Right forelimb (tissue), 1 donor: ENCODE measurements around the gene PGAM2.
A peak's percentile ranks its signal among the peaks of the same experiment; 100 is the strongest.

ENCODE experiments used
- DNase-seq: peaks from one replicate; pipeline ENCODE4 v3.0.0-alpha.2; 2018

The PGAM2 gene

GRCh38 chr7:44103566-44103922, 38.2 kb upstream of the PGAM2 start:
- DNase-seq: no peak

- DNase-seq: no peak
Measured at GRCh38 chr7:44102846-44103565, 37.6 kb upstream of the PGAM2 start.

DNA sequence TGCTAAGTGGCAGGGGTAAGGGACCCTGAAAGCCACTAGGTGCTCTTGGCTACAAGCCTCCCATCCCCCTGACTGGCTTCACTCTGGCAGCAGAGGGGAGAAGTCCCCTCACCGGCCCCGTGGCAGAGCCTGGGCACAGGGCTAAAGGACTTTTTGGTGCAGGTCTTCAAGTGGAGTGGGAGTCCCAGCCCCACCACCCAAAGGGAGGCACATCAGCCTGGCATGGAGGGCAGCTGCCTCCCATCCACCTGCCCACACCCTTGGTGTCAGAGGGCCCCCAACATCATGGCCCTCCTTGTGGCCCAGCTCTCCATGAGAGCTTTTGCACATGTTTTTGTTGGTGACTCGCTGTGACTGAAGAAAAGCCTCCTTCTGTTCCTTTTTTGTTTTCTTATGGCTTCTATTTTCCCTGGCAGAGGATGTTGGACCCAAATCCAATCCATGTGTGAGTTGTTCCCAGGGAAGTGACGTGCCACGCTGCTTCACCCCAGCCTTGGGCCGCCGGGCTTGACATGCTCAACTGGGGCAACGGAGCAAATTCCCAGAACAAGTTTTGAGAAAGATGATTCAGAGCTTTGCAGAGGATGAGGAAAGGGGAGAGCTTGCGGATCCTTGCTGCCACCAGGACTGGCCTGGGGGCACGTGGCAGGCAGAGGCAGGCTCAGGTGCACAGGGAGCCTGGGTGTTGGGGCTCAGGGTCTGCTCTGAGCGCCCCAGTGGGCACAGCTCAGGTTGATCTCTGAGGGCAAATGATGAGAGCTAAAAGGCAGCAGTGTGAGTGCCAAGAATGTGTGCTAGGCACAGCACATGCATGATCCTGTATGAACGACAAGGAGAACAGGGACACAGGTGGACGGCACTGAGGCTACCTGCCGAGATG, 36.8 kb upstream of the PGAM2 start:
- DNase-seq: no peak

- DNase-seq: no peak
Measured at GRCh38 chr7:44101303-44101965, 36.1 kb upstream of the PGAM2 start.

GRCh38 chr7:44100458-44101302, 35.3 kb upstream of the PGAM2 start:
- peak; percentile 75 for DNase-seq

GRCh38 chr7:44099669-44100068, 34.3 kb upstream of the PGAM2 start:
- DNase-seq: no peak

GRCh38 chr7:44098092-44099068, 33.0 kb upstream of the PGAM2 start:
- no peak for DNase-seq

GRCh38 chr7:44097064-44097932, 31.9 kb upstream of the PGAM2 start:
- no peak for DNase-seq

DNA sequence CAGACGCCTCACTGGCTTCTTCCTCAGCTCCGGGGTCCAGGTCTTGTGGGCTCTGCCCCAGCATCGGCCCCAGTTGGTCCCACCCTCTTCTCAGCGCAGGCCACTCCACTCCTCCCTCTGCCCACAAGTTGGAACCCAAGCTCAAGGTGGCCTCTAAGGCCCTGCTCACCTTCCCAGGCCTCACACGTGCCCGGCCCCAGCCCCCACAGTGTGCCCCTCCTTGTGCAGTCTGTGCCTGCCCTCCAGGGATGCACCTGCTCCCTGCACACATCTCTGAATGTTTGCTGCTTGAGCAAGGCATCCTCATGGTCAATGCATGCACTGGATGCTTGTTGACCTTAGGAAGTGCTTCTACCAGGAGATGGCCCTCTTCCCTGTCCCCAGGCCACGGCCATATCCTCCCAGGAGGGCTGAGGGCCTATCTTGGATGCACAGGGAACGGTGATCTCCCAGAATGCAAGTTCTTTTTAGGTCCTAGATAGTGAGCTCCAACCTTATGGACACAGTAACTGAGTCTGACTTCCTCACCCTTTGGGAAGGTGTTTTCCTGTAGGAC, 31.0 kb upstream of the PGAM2 start:
- no peak for DNase-seq

DNA sequence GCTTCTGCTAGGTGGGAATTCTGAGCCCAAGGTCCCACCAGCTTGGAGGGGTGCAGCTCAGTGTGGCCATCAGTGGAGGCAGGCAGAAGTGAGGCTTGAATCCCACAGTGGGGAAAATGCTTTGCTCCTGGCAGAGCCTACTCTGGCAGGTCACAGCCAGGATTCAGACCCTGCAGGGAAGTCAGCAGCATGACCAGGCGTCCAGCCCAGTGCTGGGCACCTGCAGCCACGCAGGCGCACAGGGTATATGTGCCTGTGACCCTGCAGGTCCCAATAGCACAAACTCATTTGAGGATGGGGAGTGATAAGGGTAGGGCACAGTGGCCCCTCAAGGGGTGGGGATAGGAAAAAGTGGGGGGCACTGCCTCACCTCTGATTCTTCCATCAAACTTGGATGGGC, 30.4 kb upstream of the PGAM2 start:
- DNase-seq: no peak

DNA sequence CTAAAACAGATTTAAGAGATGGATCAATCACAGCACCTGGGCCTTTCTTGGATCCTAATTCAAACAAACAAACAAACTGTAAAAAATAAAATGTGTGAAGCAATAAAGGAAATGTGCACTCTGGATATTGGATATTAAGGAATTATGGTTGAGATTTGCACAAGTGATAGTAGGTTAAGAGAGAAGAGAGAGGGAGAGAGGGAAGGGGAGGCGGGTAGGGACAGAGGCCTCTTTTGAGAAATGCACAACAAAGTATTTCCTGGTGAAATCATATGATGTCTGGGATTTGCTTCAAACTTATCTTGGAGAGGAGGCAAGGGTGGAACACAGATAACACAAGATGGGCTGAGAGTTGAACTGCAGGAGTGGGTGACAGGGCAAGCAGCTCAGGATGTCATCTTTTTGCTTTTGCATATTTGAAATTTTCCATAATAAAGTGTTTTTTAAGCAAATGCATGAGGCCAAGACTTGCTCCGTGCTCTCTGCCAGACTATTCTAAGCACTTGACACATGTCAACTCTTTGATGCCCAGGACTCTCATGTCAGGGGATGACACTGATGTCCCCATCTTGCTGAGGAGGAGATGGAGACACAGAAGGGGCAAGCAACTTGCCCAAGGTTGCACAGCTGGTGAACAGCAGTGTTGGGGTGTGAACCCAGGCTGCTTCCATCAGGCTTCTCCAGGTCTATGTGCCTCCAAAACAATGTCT, 29.7 kb upstream of the PGAM2 start:
- no peak for DNase-seq

DNA sequence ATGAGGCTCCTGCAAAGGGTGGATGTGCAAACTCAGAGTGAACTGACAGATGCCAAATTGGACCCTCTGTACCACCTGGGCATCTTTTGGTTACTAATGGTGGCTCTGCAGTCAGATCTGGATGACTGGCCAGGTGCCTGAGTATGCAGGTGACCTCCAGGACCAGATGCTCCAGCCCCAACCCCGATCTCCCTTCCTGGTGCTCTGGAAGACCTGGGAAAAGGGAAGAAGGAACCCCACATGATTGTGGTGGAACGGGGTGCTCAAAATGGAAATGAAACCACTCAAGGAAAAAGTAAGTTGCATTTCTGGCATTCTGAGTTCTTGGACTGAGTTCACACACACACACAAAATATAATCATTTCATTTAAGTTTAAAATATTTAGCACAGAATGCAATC, 29.0 kb upstream of the PGAM2 start:
- no peak for DNase-seq

- DNase-seq: no peak
Measured at GRCh38 chr7:44093102-44093641, 27.8 kb upstream of the PGAM2 start.

DNA sequence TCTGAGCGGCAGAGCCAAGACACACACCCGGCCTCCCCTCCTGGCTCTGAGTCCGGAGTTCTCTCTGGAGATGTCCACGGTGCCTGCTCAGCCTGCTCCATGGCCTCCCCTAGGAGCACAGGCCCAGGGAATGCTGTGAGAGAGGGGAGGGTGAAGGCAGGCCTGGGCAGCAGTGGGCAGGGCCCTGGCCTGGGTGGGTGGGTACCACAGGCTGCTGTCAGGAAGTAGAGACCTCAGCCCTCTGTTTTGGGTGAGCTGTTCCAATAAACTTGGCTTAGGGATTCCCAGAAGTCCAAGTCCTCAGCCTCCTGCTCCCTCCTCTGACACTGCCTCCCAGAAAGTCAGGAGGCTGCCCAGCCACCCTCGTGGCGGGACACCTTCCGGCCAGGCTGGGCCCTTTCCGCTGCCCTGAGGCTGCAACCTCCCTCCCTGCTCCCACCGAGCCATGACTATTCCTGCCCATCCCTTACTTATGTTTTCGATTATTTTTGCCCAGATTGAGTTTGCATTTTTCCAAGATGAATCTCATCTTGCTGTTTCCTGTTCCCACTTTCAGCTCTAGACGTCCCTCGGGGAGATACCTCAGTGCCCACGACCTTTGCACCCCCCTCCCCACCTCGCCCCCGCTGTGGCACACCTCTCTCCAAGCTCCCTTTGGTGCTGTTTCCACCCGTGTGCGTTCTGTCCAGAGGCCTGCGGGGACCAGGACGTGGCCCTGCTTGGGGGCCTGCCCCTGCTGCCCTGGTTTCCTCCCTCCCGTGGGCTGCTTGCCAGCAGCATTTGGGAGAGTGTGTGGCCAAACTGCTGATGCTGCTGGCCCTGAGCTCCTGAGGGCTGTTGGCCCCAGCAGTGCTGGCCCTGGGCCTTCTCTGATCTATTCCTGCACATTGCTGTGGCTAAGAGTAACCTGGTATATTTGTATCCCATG, 22.8 kb upstream of the PGAM2 start:
- DNase-seq: no peak

DNA sequence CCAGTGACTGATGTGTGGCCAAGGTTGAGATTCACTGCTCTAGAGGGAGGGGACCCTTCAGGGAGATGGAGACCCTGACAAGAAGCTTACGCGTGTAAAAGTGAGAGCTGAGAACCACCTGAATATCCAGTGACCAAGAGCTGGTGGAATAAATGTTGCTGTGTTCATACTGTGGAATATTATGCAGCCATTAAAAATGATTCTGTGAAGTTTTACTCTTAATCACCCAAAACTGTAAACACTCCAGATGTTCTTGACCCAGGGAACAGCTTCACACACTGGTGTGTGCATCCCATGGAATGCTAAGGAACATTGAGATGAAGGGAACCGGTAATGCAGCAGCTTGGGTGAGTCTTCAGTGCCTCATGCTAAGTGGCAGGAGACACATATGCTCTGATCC, 21.3 kb upstream of the PGAM2 start:
- DNase-seq: no peak

DNA sequence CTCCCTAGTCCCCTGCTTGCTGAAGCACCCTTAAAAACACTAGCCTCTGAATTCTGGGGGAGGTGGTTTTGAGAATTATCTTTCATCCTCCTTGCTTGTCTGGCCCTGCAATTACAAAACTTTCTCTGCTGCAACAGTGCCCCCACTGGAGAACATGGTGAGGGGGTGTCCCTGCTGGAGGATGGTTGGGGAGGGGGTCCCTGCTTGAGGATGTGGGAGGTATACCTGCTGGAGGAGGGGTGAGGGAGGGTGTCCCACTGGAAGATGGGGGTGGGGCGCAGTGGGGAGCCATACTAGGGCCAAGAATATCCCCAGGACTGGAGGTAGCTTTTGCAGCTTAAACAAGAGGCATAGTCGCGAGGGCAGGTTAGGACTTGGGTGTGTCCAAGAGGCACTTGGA, 20.2 kb upstream of the PGAM2 start:
- no peak for DNase-seq

GRCh38 chr7:44084701-44085100, 19.3 kb upstream of the PGAM2 start:
- no peak for DNase-seq

DNA sequence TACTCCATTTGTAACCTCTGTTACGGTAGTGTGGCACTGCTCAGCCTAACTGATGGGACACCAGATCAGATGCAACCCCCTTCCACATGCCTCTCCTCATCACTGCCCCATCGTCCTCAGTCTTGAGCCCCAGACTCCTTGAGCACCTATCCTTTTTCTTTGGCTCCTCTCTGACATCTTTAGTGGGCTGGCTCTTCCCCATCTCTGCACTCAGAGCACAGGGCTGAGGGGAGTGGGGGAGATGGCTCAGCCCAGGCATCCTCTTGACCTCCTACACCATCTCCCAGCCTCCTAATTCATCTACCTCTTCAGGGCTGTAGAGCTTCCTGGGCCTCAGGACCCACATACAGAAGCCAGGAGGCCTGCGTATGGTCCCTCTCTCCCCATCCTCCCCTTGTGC, 18.4 kb upstream of the PGAM2 start:
- DNase-seq: no peak
